GM19467 (cell line): ENCODE results near the gene ZFAND6.
"Not testable (repeated sequence)": the region's sequence is repeated elsewhere in the genome, so short reads cannot be mapped to it uniquely, and the experiment has no call there.

Experiments used
- ATAC-seq: cut with Tn5 transposase; IDR thresholded peaks from one replicate; pipeline ENCODE4 v1.9.1; 2021; ENCODE audit warnings: mild to moderate bottlenecking, moderate library complexity; ENCODE audit not compliant: unreplicated experiment

The ZFAND6 gene

GRCh38 chr15:80141916-80142598 lies 82.6 kb downstream of the ZFAND6 start:
- ATAC-seq: no peak

GRCh38 chr15:80142646-80143045 lies 83.2 kb downstream of the ZFAND6 start:
- ATAC-seq: no peak

- ATAC-seq: no peak
Measured at GRCh38 chr15:80151148-80151547, 91.7 kb downstream of the ZFAND6 start.

- no peak for ATAC-seq
Measured at GRCh38 chr15:80151576-80151975, 92.1 kb downstream of the ZFAND6 start.

GRCh38 chr15:80152180-80152895 lies 92.9 kb downstream of the ZFAND6 start:
- ATAC-seq: peak; percentile 47

- ATAC-seq: peak; percentile 44
Measured at GRCh38 chr15:80152896-80153876, 93.7 kb downstream of the ZFAND6 start, which contains the start of gene FAH. FAH (plus strand) TSS chr15:80152999; CDS start chr15:80153055, 56 bp downstream.

- ATAC-seq: no peak
Measured at GRCh38 chr15:80153900-80154299, 94.4 kb downstream of the ZFAND6 start.

- ATAC-seq: no peak
Measured at GRCh38 chr15:80154336-80154735, 94.9 kb downstream of the ZFAND6 start.

GRCh38 chr15:80155001-80155377 lies 95.5 kb downstream of the ZFAND6 start:
- no peak for ATAC-seq

- ATAC-seq: not testable (repeated sequence)
Measured at GRCh38 chr15:80155378-80156175, 96.1 kb downstream of the ZFAND6 start.

GRCh38 chr15:80156176-80156720 lies 96.8 kb downstream of the ZFAND6 start:
- ATAC-seq: no peak

GRCh38 chr15:80157215-80157614 lies 97.7 kb downstream of the ZFAND6 start:
- ATAC-seq: no peak

- no peak for ATAC-seq
Measured at GRCh38 chr15:80159301-80159700, 99.8 kb downstream of the ZFAND6 start.

GRCh38 chr15:80159811-80160569 lies 100.5 kb downstream of the ZFAND6 start:
- ATAC-seq: no peak

- peak; percentile 81 for ATAC-seq
Measured at GRCh38 chr15:80160570-80161156, 101.2 kb downstream of the ZFAND6 start.

GRCh38 chr15:80161468-80162016 lies 102.1 kb downstream of the ZFAND6 start:
- ATAC-seq: no peak

- no peak for ATAC-seq
Measured at GRCh38 chr15:80162059-80162554, 102.6 kb downstream of the ZFAND6 start.

- ATAC-seq: no peak
Measured at GRCh38 chr15:80163217-80163616, 103.7 kb downstream of the ZFAND6 start.
